ENCODE results near the gene CIC.

Gene CIC

GRCh38 chr19:42325308-42325895, 56.4 kb downstream of the CIC start, which contains the start of gene MEGF8:
TSS of gene MEGF8 (plus strand) at chr19:42325635. CDS start at chr19:42326244, 609 bp downstream.
- TF ChIP-seq, protein P1, sequence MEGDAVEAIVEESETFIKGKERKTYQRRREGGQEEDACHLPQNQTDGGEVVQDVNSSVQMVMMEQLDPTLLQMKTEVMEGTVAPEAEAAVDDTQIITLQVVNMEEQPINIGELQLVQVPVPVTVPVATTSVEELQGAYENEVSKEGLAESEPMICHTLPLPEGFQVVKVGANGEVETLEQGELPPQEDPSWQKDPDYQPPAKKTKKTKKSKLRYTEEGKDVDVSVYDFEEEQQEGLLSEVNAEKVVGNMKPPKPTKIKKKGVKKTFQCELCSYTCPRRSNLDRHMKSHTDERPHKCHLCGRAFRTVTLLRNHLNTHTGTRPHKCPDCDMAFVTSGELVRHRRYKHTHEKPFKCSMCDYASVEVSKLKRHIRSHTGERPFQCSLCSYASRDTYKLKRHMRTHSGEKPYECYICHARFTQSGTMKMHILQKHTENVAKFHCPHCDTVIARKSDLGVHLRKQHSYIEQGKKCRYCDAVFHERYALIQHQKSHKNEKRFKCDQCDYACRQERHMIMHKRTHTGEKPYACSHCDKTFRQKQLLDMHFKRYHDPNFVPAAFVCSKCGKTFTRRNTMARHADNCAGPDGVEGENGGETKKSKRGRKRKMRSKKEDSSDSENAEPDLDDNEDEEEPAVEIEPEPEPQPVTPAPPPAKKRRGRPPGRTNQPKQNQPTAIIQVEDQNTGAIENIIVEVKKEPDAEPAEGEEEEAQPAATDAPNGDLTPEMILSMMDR (conservative IDR thresholded peaks at IDR 0.05; ENCODE audit: low read depth, low read length) = no peak
- H3K4me1 ChIP-seq (ENCODE audit: low read depth, poor library complexity, severe bottlenecking) = peaks cover 12% of the 10 kb centered on the region
- H3K9ac ChIP-seq = peak within 1 kb of the TSS; percentile 65
- H2AFZ ChIP-seq (ENCODE audit: low read depth) = peak within 1 kb of the TSS; percentile 93
- no peaks in the 10 kb centered on the region for H3K79me2 ChIP-seq (ENCODE audit: insufficient read depth, low read depth)
- peak within 1 kb of the TSS; percentile 85 for H3K4me2 ChIP-seq
- no peak within 1 kb of the TSS for H3K4me3 ChIP-seq (IDR thresholded peaks at IDR 0.05; ENCODE audit: insufficient read depth, low read depth, low read length)
- H4K20me1 ChIP-seq (ENCODE audit: insufficient read depth) = no peaks in the 10 kb centered on the region
- H3K27me3 ChIP-seq (ENCODE audit: insufficient read depth, low read depth) = peaks cover 17% of the 10 kb centered on the region; the same call in 1 of the 2 replicates
- H3K27ac ChIP-seq = peak within 1 kb of the TSS; percentile 12; the same call in 1 of the 2 replicates
- no peaks in the 10 kb centered on the region for H3K36me3 ChIP-seq (ENCODE audit: insufficient read depth)

- Histone ChIP-seq H3K9ac (peak overlapping the region; percentile 65), H4K20me1 (ENCODE audit: insufficient read depth) (no peaks in the 10 kb centered on the region), H3K79me2 (ENCODE audit: insufficient read depth, low read depth) (no peaks in the 10 kb centered on the region), H3K4me1 (ENCODE audit: low read depth, poor library complexity, severe bottlenecking) (peaks cover 12% of the 10 kb centered on the region), H3K36me3 (ENCODE audit: insufficient read depth) (no peaks in the 10 kb centered on the region), H3K27ac (peak overlapping the region; percentile 12; the same call in 1 of the 2 replicates), H3K4me3 (IDR thresholded peaks at IDR 0.05; ENCODE audit: insufficient read depth, low read depth, low read length) (no peak overlapping the region), H3K27me3 (ENCODE audit: insufficient read depth, low read depth) (peaks cover 11% of the 10 kb centered on the region; the same call in 1 of the 2 replicates), H3K4me2 (peak overlapping the region; percentile 72), H2AFZ (ENCODE audit: low read depth) (peak overlapping the region; percentile 93)
- TF ChIP-seq, protein P1 (conservative IDR thresholded peaks at IDR 0.05; ENCODE audit: low read depth, low read length) = no peak
Observed at GRCh38 chr19:42325896-42326771, 57.1 kb downstream of the CIC start.

- TF ChIP-seq, protein P1 (conservative IDR thresholded peaks at IDR 0.05; ENCODE audit: low read depth, low read length) = no peak
- Histone ChIP-seq H3K79me2 (ENCODE audit: insufficient read depth, low read depth) (no peaks in the 10 kb centered on the region), H3K27me3 (ENCODE audit: insufficient read depth, low read depth) (peaks cover 3% of the 10 kb centered on the region; the same call in 1 of the 2 replicates), H3K36me3 (ENCODE audit: insufficient read depth) (no peaks in the 10 kb centered on the region), H4K20me1 (ENCODE audit: insufficient read depth) (no peaks in the 10 kb centered on the region), H3K27ac (no peak overlapping the region), H3K4me1 (ENCODE audit: low read depth, poor library complexity, severe bottlenecking) (peaks cover 12% of the 10 kb centered on the region), H2AFZ (ENCODE audit: low read depth) (no peak overlapping the region), H3K9ac (no peak overlapping the region), H3K4me3 (IDR thresholded peaks at IDR 0.05; ENCODE audit: insufficient read depth, low read depth, low read length) (no peak overlapping the region), H3K4me2 (no peak overlapping the region; the same call in 1 of the 2 replicates)
Observed at GRCh38 chr19:42326969-42327368, 57.9 kb downstream of the CIC start.

DNA sequence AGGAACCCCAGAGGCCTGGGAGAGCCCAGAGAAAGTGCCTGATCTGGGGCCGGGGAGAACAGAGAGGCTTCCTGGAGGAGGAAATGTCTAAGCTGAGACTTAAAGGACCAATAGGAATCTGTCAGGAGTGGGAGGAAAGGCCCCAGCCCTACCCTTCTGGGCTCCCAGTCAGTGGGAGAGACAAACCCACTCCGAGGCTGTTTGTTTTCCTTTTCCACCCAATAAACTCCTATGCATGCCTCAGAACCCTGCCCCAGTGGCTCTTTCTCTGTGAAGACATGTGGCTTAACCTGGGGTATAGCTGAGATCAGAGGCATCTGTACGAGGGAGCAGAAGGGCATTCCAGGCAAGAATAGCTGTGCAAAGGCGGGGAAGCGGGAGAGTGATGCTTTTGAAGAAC, 58.3 kb downstream of the CIC start:
- no peak overlapping the region for H2AFZ ChIP-seq (ENCODE audit: low read depth)
- no peaks in the 10 kb centered on the region for H4K20me1 ChIP-seq (ENCODE audit: insufficient read depth)
- H3K4me3 ChIP-seq (IDR thresholded peaks at IDR 0.05; ENCODE audit: insufficient read depth, low read depth, low read length) = no peak overlapping the region
- peaks cover 12% of the 10 kb centered on the region for H3K4me1 ChIP-seq (ENCODE audit: low read depth, poor library complexity, severe bottlenecking)
- no peak overlapping the region for H3K9ac ChIP-seq
- H3K4me2 ChIP-seq = no peak overlapping the region
- H3K79me2 ChIP-seq (ENCODE audit: insufficient read depth, low read depth) = no peaks in the 10 kb centered on the region
- no peak overlapping the region for H3K27ac ChIP-seq
- TF ChIP-seq, protein P1 (conservative IDR thresholded peaks at IDR 0.05; ENCODE audit: low read depth, low read length) = no peak
- no peaks in the 10 kb centered on the region for H3K36me3 ChIP-seq (ENCODE audit: insufficient read depth)
- H3K27me3 ChIP-seq (ENCODE audit: insufficient read depth, low read depth) = peaks cover under 1% of the 10 kb centered on the region; the same call in 1 of the 2 replicates
